ENCODE results near the gene UBE2H.

DNA sequence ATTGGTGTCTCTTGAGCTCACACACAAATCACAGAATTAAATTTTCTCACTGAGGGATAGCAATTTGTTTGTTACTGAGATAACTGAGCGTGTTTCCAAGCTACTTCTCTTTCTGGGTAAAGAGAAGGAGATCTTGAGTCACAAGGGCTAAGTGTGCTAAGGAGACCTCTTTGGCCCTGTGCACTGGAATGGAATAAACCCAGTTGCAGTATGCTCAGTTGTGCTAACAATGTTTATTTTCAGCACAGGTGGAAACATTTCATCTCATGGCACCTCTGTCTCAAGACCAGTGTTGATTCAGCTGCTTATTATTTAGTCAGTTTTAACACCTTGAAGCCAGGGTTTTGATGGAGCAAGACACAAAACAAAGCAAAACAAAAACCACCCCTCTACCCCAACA lies 22.5 kb upstream of the UBE2H start:
- TF ChIP-seq, protein P1, sequence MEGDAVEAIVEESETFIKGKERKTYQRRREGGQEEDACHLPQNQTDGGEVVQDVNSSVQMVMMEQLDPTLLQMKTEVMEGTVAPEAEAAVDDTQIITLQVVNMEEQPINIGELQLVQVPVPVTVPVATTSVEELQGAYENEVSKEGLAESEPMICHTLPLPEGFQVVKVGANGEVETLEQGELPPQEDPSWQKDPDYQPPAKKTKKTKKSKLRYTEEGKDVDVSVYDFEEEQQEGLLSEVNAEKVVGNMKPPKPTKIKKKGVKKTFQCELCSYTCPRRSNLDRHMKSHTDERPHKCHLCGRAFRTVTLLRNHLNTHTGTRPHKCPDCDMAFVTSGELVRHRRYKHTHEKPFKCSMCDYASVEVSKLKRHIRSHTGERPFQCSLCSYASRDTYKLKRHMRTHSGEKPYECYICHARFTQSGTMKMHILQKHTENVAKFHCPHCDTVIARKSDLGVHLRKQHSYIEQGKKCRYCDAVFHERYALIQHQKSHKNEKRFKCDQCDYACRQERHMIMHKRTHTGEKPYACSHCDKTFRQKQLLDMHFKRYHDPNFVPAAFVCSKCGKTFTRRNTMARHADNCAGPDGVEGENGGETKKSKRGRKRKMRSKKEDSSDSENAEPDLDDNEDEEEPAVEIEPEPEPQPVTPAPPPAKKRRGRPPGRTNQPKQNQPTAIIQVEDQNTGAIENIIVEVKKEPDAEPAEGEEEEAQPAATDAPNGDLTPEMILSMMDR (IDR thresholded peaks at IDR 0.05; ENCODE audit: insufficient read depth, low read length): no peak
- TF ChIP-seq POLR2AphosphoS5 (IDR thresholded peaks at IDR 0.05; ENCODE audit: low read depth): no peak
- TF ChIP-seq, protein P2, sequence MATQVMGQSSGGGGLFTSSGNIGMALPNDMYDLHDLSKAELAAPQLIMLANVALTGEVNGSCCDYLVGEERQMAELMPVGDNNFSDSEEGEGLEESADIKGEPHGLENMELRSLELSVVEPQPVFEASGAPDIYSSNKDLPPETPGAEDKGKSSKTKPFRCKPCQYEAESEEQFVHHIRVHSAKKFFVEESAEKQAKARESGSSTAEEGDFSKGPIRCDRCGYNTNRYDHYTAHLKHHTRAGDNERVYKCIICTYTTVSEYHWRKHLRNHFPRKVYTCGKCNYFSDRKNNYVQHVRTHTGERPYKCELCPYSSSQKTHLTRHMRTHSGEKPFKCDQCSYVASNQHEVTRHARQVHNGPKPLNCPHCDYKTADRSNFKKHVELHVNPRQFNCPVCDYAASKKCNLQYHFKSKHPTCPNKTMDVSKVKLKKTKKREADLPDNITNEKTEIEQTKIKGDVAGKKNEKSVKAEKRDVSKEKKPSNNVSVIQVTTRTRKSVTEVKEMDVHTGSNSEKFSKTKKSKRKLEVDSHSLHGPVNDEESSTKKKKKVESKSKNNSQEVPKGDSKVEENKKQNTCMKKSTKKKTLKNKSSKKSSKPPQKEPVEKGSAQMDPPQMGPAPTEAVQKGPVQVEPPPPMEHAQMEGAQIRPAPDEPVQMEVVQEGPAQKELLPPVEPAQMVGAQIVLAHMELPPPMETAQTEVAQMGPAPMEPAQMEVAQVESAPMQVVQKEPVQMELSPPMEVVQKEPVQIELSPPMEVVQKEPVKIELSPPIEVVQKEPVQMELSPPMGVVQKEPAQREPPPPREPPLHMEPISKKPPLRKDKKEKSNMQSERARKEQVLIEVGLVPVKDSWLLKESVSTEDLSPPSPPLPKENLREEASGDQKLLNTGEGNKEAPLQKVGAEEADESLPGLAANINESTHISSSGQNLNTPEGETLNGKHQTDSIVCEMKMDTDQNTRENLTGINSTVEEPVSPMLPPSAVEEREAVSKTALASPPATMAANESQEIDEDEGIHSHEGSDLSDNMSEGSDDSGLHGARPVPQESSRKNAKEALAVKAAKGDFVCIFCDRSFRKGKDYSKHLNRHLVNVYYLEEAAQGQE (IDR thresholded peaks at IDR 0.05; ENCODE audit: insufficient replicate concordance, low read depth): no peak
